Osteoblast (primary cell): ENCODE measurements around the gene TOX4. TPM values are rescaled to one million over a fixed set of nuclear protein-coding genes. Genes with fewer than 3 reads are reported as not detected.

ENCODE experiments used
- DNase-seq: peaks from one replicate; pipeline ENCODE4 v3.0.0; 2011; ENCODE audit warnings: low spot score, mixed read lengths; ENCODE audit not compliant: insufficient read length; ENCODE audit errors: missing footprints
- H2AFZ ChIP-seq: 2 replicates; pipeline ENCODE4 v1.6.0; 2011; ENCODE audit warnings: mild to moderate bottlenecking, low read length
- H3K27ac ChIP-seq: 2 replicates; pipeline ENCODE4 v1.5.1; 2011; ENCODE audit warnings: mild to moderate bottlenecking, low read depth, low read length, moderate library complexity
- H3K27me3 ChIP-seq: 2 replicates; pipeline ENCODE4 v1.6.0; 2012; ENCODE audit warnings: mild to moderate bottlenecking, control low read depth, inconsistent platforms, low read length, moderate library complexity; ENCODE audit not compliant: insufficient read depth
- H3K36me3 ChIP-seq: 2 replicates; pipeline ENCODE4 v1.5.1; 2011; ENCODE audit warnings: mild to moderate bottlenecking, low read length, control low read depth, moderate library complexity; ENCODE audit not compliant: insufficient read depth
- H3K4me1 ChIP-seq: 2 replicates; pipeline ENCODE4 v1.5.1; 2011; ENCODE audit warnings: mild to moderate bottlenecking, low read length, control low read depth, moderate library complexity; ENCODE audit not compliant: insufficient read depth
- H3K4me2 ChIP-seq: 2 replicates; pipeline ENCODE4 v1.6.0; 2011; ENCODE audit warnings: mild to moderate bottlenecking, low read length; ENCODE audit not compliant: insufficient read depth
- H3K4me3 ChIP-seq: fragments of 200-600 bp; sonication (generic); 3 replicates; pipeline ENCODE4 v1.5.1; 2012; ENCODE audit warnings: mild to moderate bottlenecking, low read length, inconsistent platforms; ENCODE audit not compliant: insufficient read depth
- H3K79me2 ChIP-seq: 2 replicates; pipeline ENCODE4 v1.6.0; 2012; ENCODE audit warnings: mild to moderate bottlenecking, low read length, control low read depth, inconsistent platforms; ENCODE audit not compliant: insufficient read depth
- H3K9me3 ChIP-seq: 2 replicates; pipeline ENCODE4 v1.5.1; 2011; ENCODE audit warnings: low read depth, low read length, control low read depth
- H4K20me1 ChIP-seq: 2 replicates; pipeline ENCODE4 v1.6.0; 2012; ENCODE audit warnings: mild to moderate bottlenecking, low read length, control low read depth; ENCODE audit not compliant: insufficient read depth
- CTCF ChIP-seq: IDR thresholded peaks from 2 replicates; pipeline ENCODE4 v1.5.1; 2011; ENCODE audit warnings: mild to moderate bottlenecking, low read depth, low read length, moderate library complexity; ENCODE audit errors: extremely low read depth
- total RNA-seq: library from RNA; depleted of rRNA; stranded (reverse); fragments of >200 nt; gene quantifications from 2 replicates; pipeline ENCODE4 v1.2.3, GENCODE V29; 2012

TOX4 gene
- 37.6 and 46.3 TPM in 2 replicates for total RNA-seq

GRCh38 chr14:21476925-21477681 is at the start of gene TOX4, which contains the start of gene RAB2B:
TOX4 (plus strand) TSS chr14:21477195; CDS start chr14:21477279, 84 bp downstream.
RAB2B (minus strand) TSS chr14:21476959; CDS start chr14:21476872, 87 bp downstream.
- Histone ChIP-seq H3K27me3 (no peaks in the 10 kb centered on the region), H3K4me2 (peak within 1 kb of the TSS; percentile 97), H3K27ac (peak within 1 kb of the TSS; percentile 97), H3K4me3 (peak within 1 kb of the TSS; percentile 100), H4K20me1 (peaks cover 5% of the 10 kb centered on the region), H2AFZ (peak within 1 kb of the TSS; percentile 97), H3K4me1 (peaks cover 20% of the 10 kb centered on the region), H3K9me3 (no peaks in the 10 kb centered on the region), H3K79me2 (peaks cover 61% of the 10 kb centered on the region), H3K36me3 (peaks cover 9% of the 10 kb centered on the region)
- peak; percentile 98 for TF ChIP-seq CTCF
- DNase-seq: peak; percentile 96

- Histone ChIP-seq H3K4me1 (no peaks in the 10 kb centered on the region), H3K4me2 (no peak overlapping the region), H3K27ac (no peak overlapping the region), H3K27me3 (no peaks in the 10 kb centered on the region), H3K4me3 (no peak overlapping the region), H3K79me2 (peaks cover 47% of the 10 kb centered on the region), H4K20me1 (peaks cover 18% of the 10 kb centered on the region), H3K36me3 (peaks cover 63% of the 10 kb centered on the region), H2AFZ (no peak overlapping the region), H3K9me3 (no peaks in the 10 kb centered on the region)
- TF ChIP-seq CTCF: no peak
- DNase-seq: no peak
Measured at GRCh38 chr14:21428930-21429329, 48.1 kb upstream of the TOX4 start.

GRCh38 chr14:21431126-21431525 is 45.9 kb upstream of the TOX4 start:
- Histone ChIP-seq H3K36me3 (peaks cover 51% of the 10 kb centered on the region), H3K4me1 (no peaks in the 10 kb centered on the region), H4K20me1 (peaks cover 24% of the 10 kb centered on the region), H3K27ac (no peak overlapping the region), H3K79me2 (peaks cover 67% of the 10 kb centered on the region), H2AFZ (no peak overlapping the region), H3K4me2 (no peak overlapping the region), H3K27me3 (no peaks in the 10 kb centered on the region), H3K9me3 (no peaks in the 10 kb centered on the region), H3K4me3 (no peak overlapping the region)
- no peak for DNase-seq
- no peak for TF ChIP-seq CTCF

GRCh38 chr14:21436567-21437062 is 40.4 kb upstream of the TOX4 start:
- Histone ChIP-seq H3K4me2 (peak overlapping the region; percentile 79), H3K9me3 (no peaks in the 10 kb centered on the region), H3K27me3 (no peaks in the 10 kb centered on the region), H3K4me1 (peaks cover 6% of the 10 kb centered on the region), H3K27ac (peak overlapping the region; percentile 92), H4K20me1 (peaks cover 10% of the 10 kb centered on the region), H3K36me3 (no peaks in the 10 kb centered on the region), H2AFZ (peak overlapping the region; percentile 91), H3K79me2 (peaks cover 91% of the 10 kb centered on the region), H3K4me3 (peak overlapping the region; percentile 86)
- no peak for TF ChIP-seq CTCF
- DNase-seq: peak; percentile 66
